ENCODE measurements around the gene PGBD1. TPM values are rescaled to one million over a fixed set of nuclear protein-coding genes. Genes with fewer than 3 reads are reported as not detected.

Gene PGBD1
- total and polyA plus RNA-seq, 2 of the 13 experiments (the other 11 are each of a cell fraction or from before 2014, with no cell fraction given), result 3.6 to 6.9 TPM

DNA sequence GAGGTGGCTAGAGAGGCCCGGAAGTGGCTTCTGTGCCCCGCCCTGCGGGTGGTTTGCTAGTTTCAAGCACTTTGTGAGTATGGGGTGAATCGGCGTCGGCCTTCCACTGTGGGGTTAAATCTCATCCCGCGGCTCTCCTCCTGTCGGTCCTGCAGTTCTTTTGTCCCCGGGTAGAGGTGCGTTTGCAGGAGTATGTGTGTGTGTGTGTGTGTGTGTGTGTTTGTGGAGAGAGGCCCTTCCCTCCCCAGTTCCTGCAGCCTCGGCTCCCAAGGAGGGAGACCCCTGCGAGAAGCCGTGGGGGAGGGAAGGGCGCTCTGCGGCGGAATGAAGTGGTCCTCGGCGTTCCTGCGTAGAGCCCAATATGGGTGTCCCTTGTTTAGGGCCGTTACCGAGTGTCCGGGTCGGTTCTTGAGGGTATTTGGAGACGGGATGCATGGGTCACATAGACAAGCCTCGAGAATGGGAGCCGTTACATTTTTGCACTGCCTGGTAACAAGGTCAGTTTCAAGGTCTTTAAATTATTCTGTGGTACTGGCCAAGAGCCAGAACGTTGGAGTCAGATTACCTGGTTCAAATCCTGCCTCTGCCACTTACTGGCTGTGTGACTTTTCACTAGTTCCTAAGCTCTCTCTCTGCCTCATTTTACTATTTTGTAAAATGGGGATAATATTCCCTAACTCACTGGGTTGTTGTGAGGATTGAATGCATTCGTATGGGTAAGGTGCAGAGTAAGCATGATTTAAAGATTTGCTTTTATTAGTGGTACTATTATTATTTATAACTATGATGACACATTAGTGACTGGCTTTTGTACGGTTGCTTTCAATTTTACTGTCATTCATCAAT, 68.7 kb downstream of the PGBD1 start, which contains the start of gene ZKSCAN3 (continued):
- no peak for TF ChIP-seq CREB3 (CRISPR knock-in tag; IDR thresholded peaks at IDR 0.05)
- no peak for TF ChIP-seq TERF1 (CRISPR knock-in tag; IDR thresholded peaks at IDR 0.05)
- TF ChIP-seq RFXAP (CRISPR knock-in tag; IDR thresholded peaks at IDR 0.05; ENCODE audit: borderline replicate concordance), result no peak; the same call in 1 of the 2 replicates
- TF ChIP-seq LCORL (IDR thresholded peaks at IDR 0.05), result no peak
- peak; percentile 59 for TF ChIP-seq LCORL (CRISPR knock-in tag; IDR thresholded peaks at IDR 0.05)
- TF ChIP-seq HDAC1 (CRISPR knock-in tag; IDR thresholded peaks at IDR 0.05), result peak; percentile 88
- peak; percentile 60; the same call in 1 of the 2 replicates for TF ChIP-seq MED1 (CRISPR knock-in tag; IDR thresholded peaks at IDR 0.05)
- TF ChIP-seq KLF13 (CRISPR knock-in tag; IDR thresholded peaks at IDR 0.05), result peak; percentile 92; the same call in 1 of the 2 replicates
- no peak for TF ChIP-seq RAD51 (IDR thresholded peaks at IDR 0.05; ENCODE audit: borderline replicate concordance)
- peak; percentile 72 for TF ChIP-seq YY1 (IDR thresholded peaks at IDR 0.05; ENCODE audit: insufficient read depth, insufficient replicate concordance, low read depth, low read length)
- TF ChIP-seq, protein P1, sequence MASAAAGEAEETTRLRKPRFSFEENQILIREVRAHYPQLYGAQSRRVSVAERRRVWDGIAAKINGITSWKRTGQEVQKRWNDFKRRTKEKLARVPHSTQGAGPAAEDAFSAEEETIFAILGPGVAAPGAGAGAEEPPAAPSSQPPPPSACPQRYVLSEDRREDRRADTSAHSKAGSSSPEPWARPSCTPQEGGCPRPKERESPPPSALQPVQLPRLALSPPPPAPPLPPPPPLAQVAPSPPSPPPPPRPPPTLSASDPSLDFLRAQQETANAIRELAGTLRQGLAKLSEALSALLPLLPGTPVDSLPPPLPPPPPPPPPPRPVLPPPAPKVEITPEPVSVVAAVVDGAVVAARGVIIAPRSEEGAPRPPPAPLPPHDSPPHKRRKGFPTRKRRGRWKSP (CRISPR knock-in tag; IDR thresholded peaks at IDR 0.05), result peak; percentile 53
- TF ChIP-seq TEF (CRISPR knock-in tag; IDR thresholded peaks at IDR 0.05), result no peak
- peak; percentile 23; the same call in 1 of the 2 replicates for TF ChIP-seq KLF15 (CRISPR knock-in tag; IDR thresholded peaks at IDR 0.05; ENCODE audit: borderline replicate concordance)
- peak; percentile 34 for TF ChIP-seq RBM22 (optimal IDR thresholded peaks at IDR 0.05; ENCODE audit: low read length)
- peak; percentile 94 for TF ChIP-seq ZNF350 (CRISPR knock-in tag; IDR thresholded peaks at IDR 0.05; ENCODE audit: borderline replicate concordance, low read depth)
- no peak; the same call in 1 of the 2 replicates for TF ChIP-seq ZNF780A (CRISPR knock-in tag; IDR thresholded peaks at IDR 0.05)
- TF ChIP-seq SPEN (CRISPR knock-in tag; IDR thresholded peaks at IDR 0.05; ENCODE audit: low read depth), result peak; percentile 91
- peak; percentile 35; the same call in 1 of the 2 replicates for TF ChIP-seq NR2C2 (CRISPR knock-in tag; IDR thresholded peaks at IDR 0.05; ENCODE audit: borderline replicate concordance)
- 0 out of 2 replicates have a peak, but pooled peaks have one; percentile 62 for TF ChIP-seq KDM4B (CRISPR knock-in tag; IDR thresholded peaks at IDR 0.05)
- TF ChIP-seq ZNF446 (CRISPR knock-in tag; IDR thresholded peaks at IDR 0.05), result no peak
- peak; percentile 95; the same call in 1 of the 2 replicates for TF ChIP-seq ZNF558 (CRISPR knock-in tag; IDR thresholded peaks at IDR 0.05; ENCODE audit: borderline replicate concordance)

All from HepG2 (cell line).